Karpas-422 (cell line): ENCODE measurements around the gene LIN28B. TPM values are rescaled to one million over a fixed set of nuclear protein-coding genes. Genes with fewer than 3 reads are reported as not detected.

Source experiments
- DNase-seq: peaks from one replicate; pipeline ENCODE4 v3.0.0-alpha.2; 2015
- H2AFZ ChIP-seq: fragments of 200-600 bp; sonication (generic); 2 replicates; pipeline ENCODE4 v1.6.1; 2014; ENCODE audit warnings: antibody characterized with exemption, low read length, mixed read lengths
- H3K27ac ChIP-seq: fragments of 200-600 bp; sonication (generic); 2 replicates; pipeline ENCODE4 v1.5.1; 2014; ENCODE audit warnings: mild to moderate bottlenecking, low read length, moderate library complexity
- H3K27me3 ChIP-seq: fragments of 200-600 bp; sonication (generic); 2 replicates; pipeline ENCODE4 v1.6.1; 2014; ENCODE audit warnings: low read length, mixed read lengths
- H3K36me3 ChIP-seq: fragments of 200-600 bp; sonication (generic); 2 replicates; pipeline ENCODE4 v1.6.1; 2014; ENCODE audit warnings: low read length, mixed read lengths; ENCODE audit not compliant: insufficient read depth
- H3K4me1 ChIP-seq: fragments of 200-600 bp; sonication (generic); 2 replicates; pipeline ENCODE4 v1.6.1; 2014; ENCODE audit warnings: mild to moderate bottlenecking, low read length, mixed read lengths
- H3K4me2 ChIP-seq: fragments of 200-600 bp; sonication (generic); 2 replicates; pipeline ENCODE4 v1.6.1; 2014; ENCODE audit warnings: low read length, low read depth, mild to moderate bottlenecking; ENCODE audit not compliant: poor library complexity, severe bottlenecking
- H3K4me3 ChIP-seq: fragments of 200-600 bp; sonication (generic); 2 replicates; pipeline ENCODE4 v1.5.1; 2014; ENCODE audit warnings: mild to moderate bottlenecking, antibody characterized with exemption, low read length, mixed read lengths
- H3K79me2 ChIP-seq: fragments of 200-600 bp; sonication (generic); 2 replicates; pipeline ENCODE4 v1.6.1; 2014; ENCODE audit warnings: mild to moderate bottlenecking, low read length, mixed read lengths
- H3K9ac ChIP-seq: fragments of 200-600 bp; sonication (generic); 2 replicates; pipeline ENCODE4 v1.6.0; 2014; ENCODE audit warnings: low read length
- H3K9me2 ChIP-seq: fragments of 200-600 bp; sonication (generic), shearing (Covaris generic); replicated peaks from 2 replicates; pipeline ENCODE4 v1.6.0; 2014; ENCODE audit warnings: mild to moderate bottlenecking, low read length, moderate library complexity; ENCODE audit not compliant: insufficient read depth
- H3K9me3 ChIP-seq: fragments of 300-700, 200-600 bp; sonication (generic); 2 replicates; pipeline ENCODE4 v1.6.1; 2014; ENCODE audit warnings: low read length, mixed read lengths
- H4K20me1 ChIP-seq: fragments of 200-600 bp; sonication (generic); 2 replicates; pipeline ENCODE4 v1.6.1; 2014; ENCODE audit warnings: mild to moderate bottlenecking, antibody characterized with exemption, low read length, low read depth; ENCODE audit not compliant: insufficient read depth
- total RNA-seq: library from RNA; depleted of rRNA; stranded (reverse); fragments of >200 nt; shearing (Covaris generic); gene quantifications from 2 replicates; pipeline ENCODE4 v1.2.3, GENCODE V29; 2014; ENCODE audit warnings: low replicate concordance

LIN28B gene
- total RNA-seq, 1 experiment from 2014 or later = 21.4 TPM

- no peak overlapping the region for H3K27ac ChIP-seq
- H3K9me3 ChIP-seq = no peaks in the 10 kb centered on the region
- no peaks in the 10 kb centered on the region for H3K27me3 ChIP-seq
- H3K9ac ChIP-seq = no peak overlapping the region
- no peaks in the 10 kb centered on the region for H3K79me2 ChIP-seq
- no peaks in the 10 kb centered on the region for H3K9me2 ChIP-seq
- H3K4me1 ChIP-seq = peaks cover 4% of the 10 kb centered on the region; the same call in 1 of the 2 replicates
- H2AFZ ChIP-seq = no peak overlapping the region
- no peak for DNase-seq
- no peaks in the 10 kb centered on the region for H4K20me1 ChIP-seq
- no peaks in the 10 kb centered on the region for H3K36me3 ChIP-seq
- no peak overlapping the region for H3K4me2 ChIP-seq
- H3K4me3 ChIP-seq = no peak overlapping the region
Measured at GRCh38 chr6:104936766-104937535, 20.0 kb upstream of the LIN28B start.

GRCh38 chr6:104940238-104940892 lies 16.5 kb upstream of the LIN28B start:
- H3K4me1 ChIP-seq = no peaks in the 10 kb centered on the region
- H4K20me1 ChIP-seq = no peaks in the 10 kb centered on the region
- H3K36me3 ChIP-seq = no peaks in the 10 kb centered on the region
- H3K27ac ChIP-seq = no peak overlapping the region
- no peaks in the 10 kb centered on the region for H3K9me2 ChIP-seq
- no peak overlapping the region for H3K9ac ChIP-seq
- no peak overlapping the region for H3K4me3 ChIP-seq
- no peak overlapping the region for H2AFZ ChIP-seq
- H3K79me2 ChIP-seq = no peaks in the 10 kb centered on the region
- no peak for DNase-seq
- no peaks in the 10 kb centered on the region for H3K9me3 ChIP-seq
- no peaks in the 10 kb centered on the region for H3K27me3 ChIP-seq
- no peak overlapping the region for H3K4me2 ChIP-seq

GRCh38 chr6:104940893-104941728 lies 15.8 kb upstream of the LIN28B start:
- DNase-seq = no peak
- H3K79me2 ChIP-seq = no peaks in the 10 kb centered on the region
- H3K4me3 ChIP-seq = no peak overlapping the region
- H3K9ac ChIP-seq = no peak overlapping the region
- no peaks in the 10 kb centered on the region for H3K9me3 ChIP-seq
- H3K9me2 ChIP-seq = no peaks in the 10 kb centered on the region
- H4K20me1 ChIP-seq = no peaks in the 10 kb centered on the region
- no peak overlapping the region for H3K4me2 ChIP-seq
- H3K27ac ChIP-seq = no peak overlapping the region
- H3K27me3 ChIP-seq = no peaks in the 10 kb centered on the region
- H2AFZ ChIP-seq = no peak overlapping the region
- H3K4me1 ChIP-seq = no peaks in the 10 kb centered on the region
- no peaks in the 10 kb centered on the region for H3K36me3 ChIP-seq

- Histone ChIP-seq H3K27ac (no peak overlapping the region), H3K4me1 (no peaks in the 10 kb centered on the region), H3K4me3 (no peak overlapping the region), H4K20me1 (no peaks in the 10 kb centered on the region), H3K79me2 (no peaks in the 10 kb centered on the region), H3K27me3 (no peaks in the 10 kb centered on the region), H3K36me3 (no peaks in the 10 kb centered on the region), H3K4me2 (no peak overlapping the region), H2AFZ (no peak overlapping the region), H3K9me3 (no peaks in the 10 kb centered on the region), H3K9ac (no peak overlapping the region), H3K9me2 (no peaks in the 10 kb centered on the region)
- DNase-seq = no peak
Measured at GRCh38 chr6:104941729-104942091, 15.2 kb upstream of the LIN28B start.

DNA sequence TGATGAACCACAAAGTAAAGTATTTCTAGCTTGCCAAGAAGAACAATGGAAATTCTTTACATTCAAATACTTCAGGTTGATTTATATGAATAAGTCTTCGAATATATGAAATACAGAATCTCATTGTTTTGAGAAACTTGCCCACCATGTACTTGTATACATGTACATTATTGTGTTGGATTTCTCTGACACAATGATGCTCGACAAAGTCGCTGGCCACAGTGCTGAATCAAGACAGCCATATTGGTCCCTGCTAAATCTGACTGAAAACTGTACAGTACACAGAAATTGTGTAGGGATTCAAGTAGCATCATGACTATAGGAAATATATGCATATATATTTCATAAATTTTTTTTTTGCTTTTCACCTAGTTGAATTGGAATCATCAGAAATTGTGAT lies 13.1 kb upstream of the LIN28B start:
- Histone ChIP-seq H2AFZ (no peak overlapping the region), H3K9me3 (no peaks in the 10 kb centered on the region), H3K9ac (no peak overlapping the region), H3K27ac (no peak overlapping the region), H3K27me3 (no peaks in the 10 kb centered on the region), H4K20me1 (no peaks in the 10 kb centered on the region), H3K4me1 (no peaks in the 10 kb centered on the region), H3K79me2 (no peaks in the 10 kb centered on the region), H3K4me2 (no peak overlapping the region), H3K36me3 (no peaks in the 10 kb centered on the region), H3K9me2 (no peaks in the 10 kb centered on the region), H3K4me3 (no peak overlapping the region)
- DNase-seq = peak; percentile 50

- no peak for DNase-seq
- Histone ChIP-seq H3K4me1 (peaks cover 4% of the 10 kb centered on the region; the same call in 1 of the 2 replicates), H4K20me1 (no peaks in the 10 kb centered on the region), H3K4me2 (no peak overlapping the region), H3K9me2 (no peaks in the 10 kb centered on the region), H3K36me3 (no peaks in the 10 kb centered on the region), H3K27me3 (no peaks in the 10 kb centered on the region), H2AFZ (0 out of 2 replicates have a peak overlapping the region, but pooled peaks have one; percentile 25), H3K9me3 (no peaks in the 10 kb centered on the region), H3K27ac (no peak overlapping the region), H3K79me2 (no peaks in the 10 kb centered on the region), H3K9ac (no peak overlapping the region), H3K4me3 (no peak overlapping the region)
Measured at GRCh38 chr6:104949206-104949605, 7.7 kb upstream of the LIN28B start.

- H3K27me3 ChIP-seq = no peaks in the 10 kb centered on the region
- H3K9ac ChIP-seq = no peak overlapping the region
- H2AFZ ChIP-seq = peak overlapping the region; percentile 60
Measured at GRCh38 chr6:104951677-104952076, 5.2 kb upstream of the LIN28B start.

GRCh38 chr6:104952911-104953399 lies 4.0 kb upstream of the LIN28B start:
- H2AFZ ChIP-seq = no peak overlapping the region
- H3K79me2 ChIP-seq = peaks cover 1% of the 10 kb centered on the region
- no peaks in the 10 kb centered on the region for H3K9me3 ChIP-seq
- no peak overlapping the region for H3K27ac ChIP-seq
- no peaks in the 10 kb centered on the region for H4K20me1 ChIP-seq
- H3K9ac ChIP-seq = no peak overlapping the region
- no peak overlapping the region for H3K4me2 ChIP-seq
- no peak for DNase-seq
- no peaks in the 10 kb centered on the region for H3K9me2 ChIP-seq
- no peaks in the 10 kb centered on the region for H3K27me3 ChIP-seq
- no peak overlapping the region for H3K4me3 ChIP-seq
- no peaks in the 10 kb centered on the region for H3K36me3 ChIP-seq
- H3K4me1 ChIP-seq = peaks cover 23% of the 10 kb centered on the region

More at GRCh38 chr6:104951677-104952076, 5.2 kb upstream of the LIN28B start:
- H3K4me1 ChIP-seq = peaks cover 23% of the 10 kb centered on the region
- no peaks in the 10 kb centered on the region for H3K36me3 ChIP-seq
- H3K9me2 ChIP-seq = no peaks in the 10 kb centered on the region
- H3K27ac ChIP-seq = no peak overlapping the region
- no peaks in the 10 kb centered on the region for H3K79me2 ChIP-seq
- H3K4me3 ChIP-seq = no peak overlapping the region
- H3K4me2 ChIP-seq = no peak overlapping the region
- no peaks in the 10 kb centered on the region for H3K9me3 ChIP-seq
- no peaks in the 10 kb centered on the region for H4K20me1 ChIP-seq
- no peak for DNase-seq
